Measurements from ENCODE around the gene CMTR1.

The CMTR1 gene

DNA sequence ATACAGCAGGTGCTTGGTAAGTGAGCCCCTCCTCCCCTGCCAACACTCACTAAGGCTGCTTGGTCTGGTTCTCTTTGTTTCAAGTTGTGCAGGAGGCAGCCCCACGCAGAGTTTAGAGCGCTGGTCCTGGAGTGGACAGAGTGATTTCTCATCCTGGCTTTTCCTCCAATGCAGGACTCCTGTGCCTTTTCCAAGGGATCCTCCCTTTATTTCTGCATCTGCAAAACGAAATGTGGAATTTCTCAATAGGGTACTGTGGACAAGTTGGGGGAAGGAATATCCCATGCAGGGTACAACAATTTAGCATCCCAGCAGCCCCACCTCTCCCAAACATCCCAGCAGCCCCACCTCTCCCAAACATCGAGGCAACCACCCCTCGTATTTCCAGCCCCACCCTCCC is 97.3 kb downstream of the CMTR1 start:
- no peak for DNase-seq (ENCODE audit: low read depth in 2 of 2, low spot score in 1 of 2)

DNA sequence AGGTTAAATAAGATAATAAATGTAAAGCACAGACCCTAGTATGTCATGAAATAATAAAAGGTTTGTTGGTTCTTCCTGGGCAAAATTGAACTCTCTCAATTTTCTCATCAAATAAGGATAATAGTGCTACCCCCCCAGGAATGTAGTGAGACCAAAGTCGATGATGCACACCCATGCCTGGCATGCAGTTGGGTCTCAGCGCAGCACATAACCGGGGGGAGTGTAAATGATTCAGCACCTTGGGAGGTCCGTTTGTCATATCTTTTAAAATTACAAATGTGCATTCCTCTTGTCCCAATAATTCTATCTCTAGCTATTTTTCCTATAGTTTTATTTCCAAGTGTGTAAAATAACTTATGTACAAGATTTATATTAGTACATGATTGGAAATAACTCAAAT is 98.0 kb downstream of the CMTR1 start:
- DNase-seq (ENCODE audit: low read depth in 2 of 2, low spot score in 1 of 2) = no peak
